ENCODE data around the gene CENPM. TPM values are rescaled to one million over a fixed set of nuclear protein-coding genes. Genes with fewer than 3 reads are reported as not detected.

Gene CENPM
- total RNA-seq, 1 donor from 2014 or later, result 16.4 TPM

- DNase-seq (ENCODE audit: low spot score, unreplicated experiment), result no peak
- Mint-ChIP-seq H3K9me3 (ENCODE audit: low read depth) (no peaks in the 10 kb centered on the region), H3K4me1 (ENCODE audit: low read depth) (peaks cover 1% of the 10 kb centered on the region), H3K4me3 (ENCODE audit: low read depth) (no peak overlapping the region), H3K36me3 (ENCODE audit: insufficient read depth) (no peaks in the 10 kb centered on the region), H3K27me3 (peaks cover 68% of the 10 kb centered on the region), H3K27ac (no peak overlapping the region)
- no peak for TF ChIP-seq CTCF (IDR thresholded peaks at IDR 0.05; ENCODE audit: unreplicated experiment)
Observed at GRCh38 chr22:41917375-41917902, 29.5 kb downstream of the CENPM start.

- TF ChIP-seq CTCF (IDR thresholded peaks at IDR 0.05; ENCODE audit: unreplicated experiment), result no peak
- Mint-ChIP-seq H3K4me3 (ENCODE audit: low read depth) (no peak overlapping the region), H3K27me3 (peaks cover 69% of the 10 kb centered on the region), H3K4me1 (ENCODE audit: low read depth) (peaks cover 1% of the 10 kb centered on the region), H3K36me3 (ENCODE audit: insufficient read depth) (no peaks in the 10 kb centered on the region), H3K27ac (no peak overlapping the region), H3K9me3 (ENCODE audit: low read depth) (no peaks in the 10 kb centered on the region)
- no peak for DNase-seq (ENCODE audit: low spot score, unreplicated experiment)
Observed at GRCh38 chr22:41916745-41917358, 30.1 kb downstream of the CENPM start.

GRCh38 chr22:41915786-41916493 lies 31.0 kb downstream of the CENPM start:
- Mint-ChIP-seq H3K9me3 (ENCODE audit: low read depth) (no peaks in the 10 kb centered on the region), H3K27me3 (peaks cover 72% of the 10 kb centered on the region), H3K27ac (no peak overlapping the region), H3K36me3 (ENCODE audit: insufficient read depth) (no peaks in the 10 kb centered on the region), H3K4me1 (ENCODE audit: low read depth) (peaks cover 1% of the 10 kb centered on the region), H3K4me3 (ENCODE audit: low read depth) (no peak overlapping the region)
- no peak for TF ChIP-seq CTCF (IDR thresholded peaks at IDR 0.05; ENCODE audit: unreplicated experiment)
- DNase-seq (ENCODE audit: low spot score, unreplicated experiment), result no peak

- Mint-ChIP-seq H3K9me3 (ENCODE audit: low read depth) (no peaks in the 10 kb centered on the region), H3K4me3 (ENCODE audit: low read depth) (peak within 1 kb of the TSS; percentile 41), H3K27me3 (peaks cover 67% of the 10 kb centered on the region), H3K27ac (no peak within 1 kb of the TSS), H3K4me1 (ENCODE audit: low read depth) (peaks cover 1% of the 10 kb centered on the region), H3K36me3 (ENCODE audit: insufficient read depth) (no peaks in the 10 kb centered on the region)
- TF ChIP-seq CTCF (IDR thresholded peaks at IDR 0.05; ENCODE audit: unreplicated experiment), result no peak
- DNase-seq (ENCODE audit: low spot score, unreplicated experiment), result peak; percentile 37
Observed at GRCh38 chr22:41915035-41915785, 31.7 kb downstream of the CENPM start, which contains the start of gene SHISA8. TSS of gene SHISA8 (minus strand) at chr22:41915074. CDS start at chr22:41914667, 407 bp downstream.

- DNase-seq (ENCODE audit: low spot score, unreplicated experiment), result no peak
- Mint-ChIP-seq H3K36me3 (ENCODE audit: insufficient read depth) (no peaks in the 10 kb centered on the region), H3K27me3 (peaks cover 66% of the 10 kb centered on the region), H3K4me1 (ENCODE audit: low read depth) (peaks cover 1% of the 10 kb centered on the region), H3K27ac (no peak overlapping the region), H3K9me3 (ENCODE audit: low read depth) (no peaks in the 10 kb centered on the region), H3K4me3 (ENCODE audit: low read depth) (no peak overlapping the region)
- TF ChIP-seq CTCF (IDR thresholded peaks at IDR 0.05; ENCODE audit: unreplicated experiment), result no peak
Observed at GRCh38 chr22:41914611-41915034, 32.3 kb downstream of the CENPM start.
